Hematopoietic multipotent progenitor cell treated with erythropoietin and hydrocortisone succinate and interleukin-3 and kit ligand, for 8 days (in vitro differentiated cells): ENCODE results near the gene LOXL1.

ENCODE experiments used
- DNase-seq: peaks from one replicate; pipeline ENCODE4 v3.0.0-alpha.2; 2015

LOXL1 gene

DNA sequence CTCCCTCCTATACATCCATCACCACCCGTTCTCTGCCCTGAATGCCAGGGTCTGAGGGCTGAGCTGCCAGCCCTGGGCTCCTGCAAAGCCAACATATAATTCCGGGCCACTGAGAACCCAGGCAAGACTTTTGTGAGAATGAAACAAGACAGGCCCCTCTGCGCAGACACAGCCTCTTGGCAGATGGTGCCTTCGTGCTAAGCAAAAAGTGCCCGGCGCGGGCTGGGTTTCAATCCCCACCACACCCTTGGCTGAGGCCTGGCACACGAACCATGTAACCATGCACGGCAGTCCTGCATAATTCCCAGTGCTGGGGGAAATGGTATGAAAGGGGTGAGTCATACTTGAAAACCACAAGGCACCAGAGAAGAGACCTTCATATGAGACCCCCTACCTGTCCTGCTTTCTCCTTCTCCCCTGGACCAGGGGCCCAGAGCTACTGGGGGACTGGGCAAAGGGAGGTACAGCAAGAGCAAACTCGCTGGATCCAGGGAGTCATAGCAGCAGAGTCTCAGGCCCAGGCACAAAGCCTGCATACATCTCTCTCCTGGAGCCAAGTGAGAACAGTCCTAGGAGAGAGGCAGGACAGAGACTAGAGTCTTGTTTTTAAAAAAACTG lies 26.1 kb upstream of the LOXL1 start:
- DNase-seq: no peak

DNA sequence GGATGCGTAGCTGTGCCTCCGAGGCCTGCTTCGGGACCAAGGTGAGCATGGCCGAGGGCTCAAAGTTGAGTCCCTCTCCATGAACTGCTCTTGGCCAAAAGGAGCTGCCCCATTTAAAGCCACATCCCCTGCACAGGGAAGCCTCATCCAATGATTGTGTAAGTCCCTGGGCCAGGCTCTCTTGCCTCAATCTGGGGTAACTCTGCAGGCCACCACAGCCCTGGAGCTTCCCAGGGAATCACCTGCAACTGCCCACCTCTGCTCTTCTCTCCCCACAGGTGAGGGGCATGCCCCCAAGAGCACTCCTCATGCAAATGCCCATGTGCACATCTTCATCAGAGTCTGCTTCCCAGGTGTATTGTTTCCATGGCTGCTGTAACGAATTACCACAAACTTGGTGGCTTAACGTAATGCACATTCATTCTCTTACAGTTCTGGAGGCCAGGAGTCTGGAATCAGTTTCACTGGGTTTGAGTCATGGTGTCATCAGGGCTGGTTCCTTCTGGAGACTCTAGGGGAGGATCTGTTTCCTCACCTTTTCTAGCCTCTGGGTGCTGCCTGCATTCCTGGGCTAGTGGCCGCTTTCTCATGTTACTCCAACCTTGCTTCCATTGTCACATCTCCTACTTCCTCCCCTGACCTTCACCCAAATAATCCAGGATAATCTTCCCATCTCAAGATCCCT lies 25.0 kb upstream of the LOXL1 start:
- DNase-seq: no peak

DNA sequence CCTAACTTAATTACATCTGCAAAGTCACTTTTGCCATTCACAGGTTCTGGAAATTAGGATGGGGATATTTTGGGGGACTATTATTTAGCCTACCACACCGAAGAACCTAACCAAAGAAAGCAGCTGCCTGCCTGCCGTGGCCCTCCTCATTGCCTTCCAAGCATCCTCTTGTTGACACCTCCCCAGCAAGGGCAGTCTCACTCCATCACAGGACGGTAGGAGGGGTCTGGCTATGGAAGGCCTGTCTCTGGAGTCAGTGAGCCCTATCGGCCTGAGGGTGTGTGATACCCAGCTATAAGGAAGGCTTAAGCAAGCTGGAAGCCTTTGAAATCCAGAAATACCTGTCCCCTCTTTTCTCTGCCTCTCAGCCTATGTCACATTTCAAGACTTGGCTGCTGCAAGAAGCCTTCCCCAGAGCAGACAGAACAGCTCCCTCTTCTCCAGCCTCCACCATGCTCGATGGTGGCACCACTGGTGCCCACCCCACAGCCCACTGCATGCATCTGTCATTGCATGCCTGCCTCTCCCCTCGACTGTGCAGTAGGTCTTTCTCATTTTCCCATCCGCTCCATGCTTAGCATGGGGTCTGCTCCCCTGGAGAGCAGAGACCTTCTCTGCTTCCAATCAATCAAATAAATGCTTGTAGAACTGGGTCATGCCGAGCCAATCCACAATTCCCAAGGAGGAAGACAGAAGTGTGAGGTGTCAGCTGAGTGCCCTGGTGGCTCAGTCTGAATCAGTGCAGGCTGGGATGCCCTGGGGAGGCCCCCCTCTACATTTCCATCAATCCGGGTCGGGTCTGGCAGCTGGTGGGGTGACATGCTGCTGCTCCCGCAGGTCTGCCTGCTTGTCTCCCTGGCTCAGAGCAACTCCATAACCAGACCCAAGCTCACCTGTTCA lies 23.9 kb upstream of the LOXL1 start:
- no peak for DNase-seq

DNA sequence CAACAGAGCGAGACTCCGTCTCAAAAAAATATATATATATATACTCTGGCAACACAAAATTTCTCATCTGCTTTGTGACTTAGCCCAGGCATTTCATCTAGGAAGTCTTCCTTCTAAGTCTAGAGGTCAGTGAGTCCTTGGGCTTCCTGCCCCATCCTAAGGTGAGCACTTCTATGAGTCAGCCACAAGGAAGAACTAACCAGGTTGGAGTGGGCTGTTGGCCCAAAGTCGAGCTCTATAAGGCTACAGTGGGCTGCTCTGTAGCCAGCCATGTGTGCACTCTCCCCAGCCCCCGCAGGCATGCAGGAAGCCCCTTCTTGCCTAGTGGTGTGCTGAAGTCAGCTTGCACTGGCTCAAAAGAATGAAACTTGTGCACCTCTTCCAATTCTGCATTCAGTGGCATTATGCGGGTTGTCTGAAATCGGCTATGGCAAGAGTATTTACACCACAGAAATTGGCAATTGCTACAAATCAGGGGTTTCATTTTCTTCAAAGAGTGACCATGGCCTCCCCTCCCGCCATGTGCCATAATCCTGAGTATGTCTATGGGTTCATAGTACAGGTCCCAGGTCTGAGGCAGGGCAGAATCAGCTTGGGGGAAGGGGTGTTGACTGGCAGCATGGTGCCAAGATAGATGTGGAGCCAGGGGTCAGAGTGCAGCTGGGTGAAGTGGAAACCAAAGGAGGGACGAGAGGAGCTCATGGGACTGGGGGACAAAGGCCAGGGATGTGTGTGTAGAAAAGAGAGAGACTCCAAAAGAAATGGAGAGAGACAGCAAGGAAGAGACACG lies 22.0 kb upstream of the LOXL1 start:
- DNase-seq: no peak

DNA sequence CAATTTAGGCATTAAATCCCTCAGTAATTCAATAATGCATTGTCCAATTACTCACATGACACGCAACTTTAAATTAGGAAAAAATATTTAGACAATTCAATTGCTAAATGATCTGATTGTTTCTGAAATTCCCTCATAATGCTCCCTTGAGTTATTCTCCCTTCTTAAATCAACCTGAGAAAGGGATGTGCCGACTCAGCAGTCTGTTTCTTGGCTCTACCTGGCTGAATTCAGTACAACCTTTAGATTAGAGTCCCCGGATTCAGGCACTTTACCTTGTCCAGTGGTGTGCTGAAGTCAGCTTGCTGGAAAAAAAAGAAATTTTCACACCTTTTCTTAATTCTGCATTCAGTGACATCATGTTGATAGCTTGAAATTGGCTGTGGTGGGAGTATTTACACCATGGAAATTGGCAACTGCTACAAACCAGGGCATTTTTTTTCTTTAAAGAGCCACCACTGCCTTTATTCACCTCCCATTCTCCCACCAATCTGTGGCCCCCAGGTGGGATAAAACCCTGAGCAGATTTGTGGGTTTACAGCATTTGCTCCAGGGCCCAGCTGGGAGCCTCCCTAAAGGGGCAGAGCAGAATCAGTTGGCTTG lies 20.9 kb upstream of the LOXL1 start:
- no peak for DNase-seq

DNA sequence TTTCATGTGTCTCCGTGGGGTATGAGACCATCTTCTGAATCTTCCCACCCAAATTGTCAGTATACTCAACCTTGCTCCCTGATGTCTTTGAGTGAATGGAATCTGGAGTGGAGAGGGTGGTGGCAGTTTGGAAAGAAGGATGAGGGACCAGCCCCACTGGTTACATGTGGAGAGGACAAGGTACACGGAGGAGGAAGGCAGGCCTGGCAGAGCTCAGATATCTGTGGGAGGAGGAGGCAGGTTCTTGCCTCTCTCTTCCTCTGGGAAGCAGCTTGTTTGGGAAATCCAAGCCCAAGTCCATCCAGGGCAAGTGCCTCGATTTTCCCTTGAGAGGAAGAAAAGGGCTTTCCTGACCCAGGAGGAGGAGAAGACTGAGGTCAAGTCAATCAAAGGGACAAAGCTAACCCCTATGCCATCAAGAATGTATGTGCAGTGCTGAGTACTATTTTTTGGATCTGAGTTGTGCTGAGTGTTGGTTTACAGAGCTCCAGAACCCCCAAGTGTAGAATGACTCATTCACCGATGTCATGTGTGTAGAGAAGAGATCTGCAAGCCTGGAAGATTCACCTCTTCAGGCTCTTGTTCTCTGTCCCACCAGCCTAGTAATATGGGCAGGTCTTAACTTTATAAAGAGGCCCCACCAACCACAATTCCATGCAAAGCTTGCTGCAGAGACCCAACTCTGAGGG lies 19.8 kb upstream of the LOXL1 start:
- no peak for DNase-seq

DNA sequence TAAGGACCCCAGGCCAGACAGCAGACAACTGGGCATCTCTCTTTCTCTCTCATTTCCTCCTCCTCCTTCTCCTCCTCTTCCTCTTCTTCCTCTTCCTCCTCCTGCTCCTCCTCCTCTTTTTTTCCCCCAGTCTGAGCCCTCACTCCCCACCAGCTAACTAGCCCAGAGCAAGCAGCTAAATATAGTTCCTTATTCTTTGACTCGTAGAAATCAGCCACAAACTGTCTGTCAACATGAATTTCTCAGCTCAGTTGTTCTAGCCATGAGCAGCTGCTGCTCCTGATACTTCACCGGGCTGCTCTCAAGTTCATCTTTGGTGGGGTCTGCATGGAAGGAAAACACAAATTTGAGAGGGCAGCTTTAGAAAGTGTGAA lies 19.2 kb upstream of the LOXL1 start:
- no peak for DNase-seq

DNA sequence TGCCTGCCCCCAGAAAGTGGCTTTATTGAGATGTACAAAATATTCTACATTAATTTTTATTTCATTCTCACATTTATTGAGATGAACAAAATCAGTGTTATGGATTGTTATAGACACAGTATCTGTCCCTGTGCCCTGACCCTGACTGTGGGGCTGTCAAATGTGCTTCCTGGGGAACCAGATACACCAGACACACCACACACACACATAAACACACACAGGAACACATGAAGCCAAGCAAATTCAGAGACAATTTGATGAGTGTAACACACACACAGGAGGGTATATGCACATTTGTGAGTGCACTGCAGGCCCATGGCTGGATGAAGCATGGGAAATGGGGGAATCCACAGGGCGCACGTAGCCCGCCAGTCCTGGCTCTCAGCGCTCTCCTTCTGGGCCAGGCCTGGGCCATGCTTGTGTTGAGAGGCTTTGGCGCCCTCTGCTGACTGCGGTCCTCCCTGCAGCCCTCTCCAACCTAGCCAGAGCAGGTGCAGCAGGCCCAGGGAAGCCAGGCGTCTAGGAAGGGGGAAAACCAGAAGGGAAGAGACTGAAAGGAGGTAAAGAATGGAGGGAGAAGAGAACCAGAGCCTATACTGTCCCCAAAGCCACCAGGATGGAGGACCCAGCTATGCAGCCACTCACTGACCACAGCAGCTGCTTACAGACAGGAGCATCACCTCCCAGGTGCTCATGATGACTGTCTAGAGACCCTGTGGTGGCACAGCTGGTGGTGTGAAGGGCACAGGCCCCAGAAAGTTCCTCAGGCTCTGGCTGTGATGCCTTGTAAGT lies 18.0 kb upstream of the LOXL1 start:
- DNase-seq: peak; percentile 60

DNA sequence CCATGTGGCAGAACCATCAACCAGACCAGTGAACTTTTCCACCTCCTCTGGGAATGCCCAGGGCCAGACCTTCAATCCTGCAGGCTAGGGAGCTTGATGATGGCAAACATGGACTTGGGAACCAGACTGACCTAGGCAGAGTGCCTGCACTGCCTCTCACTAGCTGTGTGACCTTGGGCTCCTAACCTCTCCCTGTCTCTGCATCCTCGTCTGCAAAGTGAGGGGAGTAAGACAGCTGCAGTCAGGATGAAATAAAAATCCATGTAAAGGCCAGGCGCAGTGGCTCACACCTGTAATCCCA lies 17.5 kb upstream of the LOXL1 start:
- no peak for DNase-seq

DNA sequence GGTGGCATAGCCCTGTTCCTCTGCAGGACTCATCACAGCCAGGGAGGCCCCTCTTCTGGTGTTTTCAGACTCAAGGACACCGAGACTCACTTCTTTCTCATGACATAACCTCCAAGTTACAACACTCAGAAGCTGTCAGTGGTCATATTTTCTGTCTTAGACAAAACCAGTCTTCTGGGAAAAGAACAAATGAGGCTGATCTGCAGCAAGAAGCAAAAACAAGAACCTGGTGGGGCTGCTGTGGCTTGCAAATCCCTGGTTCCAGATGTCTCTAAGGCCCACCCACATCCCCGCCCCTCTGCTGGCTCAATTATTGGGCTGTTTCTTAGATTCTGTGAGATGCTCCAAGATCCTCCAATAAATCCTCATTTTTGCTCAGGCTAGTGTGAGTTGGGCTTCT lies 16.6 kb upstream of the LOXL1 start:
- DNase-seq: no peak

DNA sequence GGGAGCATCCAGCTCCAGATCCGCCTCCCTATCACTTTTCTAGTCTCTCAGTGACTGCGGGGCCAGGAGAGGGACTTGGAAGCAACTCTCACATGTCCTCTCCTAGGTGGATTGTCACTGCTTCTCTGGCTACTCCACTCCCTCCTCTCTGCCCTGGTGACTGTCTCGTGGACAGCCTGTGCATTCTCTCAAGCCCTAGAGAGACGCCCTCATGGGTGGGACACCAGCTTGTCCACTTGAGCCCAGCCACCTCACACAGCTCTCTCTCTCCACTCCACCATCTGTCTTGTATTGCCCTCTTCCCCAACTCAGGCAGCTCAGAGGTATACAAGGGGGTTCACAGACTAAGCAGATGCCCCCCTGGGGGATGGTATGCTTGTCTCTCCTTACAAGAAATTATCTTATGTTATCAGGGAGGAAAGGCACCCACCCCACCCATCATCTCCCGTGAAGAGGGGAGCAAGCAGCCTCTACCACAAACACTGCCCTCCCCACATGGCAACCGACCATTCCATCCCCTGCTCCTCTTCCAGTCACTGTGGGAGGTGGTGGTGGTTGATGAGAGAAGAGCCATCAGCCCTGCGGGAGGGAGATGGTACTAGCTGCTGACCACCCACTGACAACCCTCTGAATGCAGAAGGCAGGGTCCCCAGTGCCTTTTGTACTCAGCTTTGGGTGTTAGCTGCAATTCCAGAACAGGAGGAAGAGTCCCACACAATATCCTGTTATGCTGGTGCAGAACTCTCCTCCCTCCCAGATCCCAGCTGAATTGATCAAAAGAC lies 15.5 kb upstream of the LOXL1 start:
- DNase-seq: no peak

DNA sequence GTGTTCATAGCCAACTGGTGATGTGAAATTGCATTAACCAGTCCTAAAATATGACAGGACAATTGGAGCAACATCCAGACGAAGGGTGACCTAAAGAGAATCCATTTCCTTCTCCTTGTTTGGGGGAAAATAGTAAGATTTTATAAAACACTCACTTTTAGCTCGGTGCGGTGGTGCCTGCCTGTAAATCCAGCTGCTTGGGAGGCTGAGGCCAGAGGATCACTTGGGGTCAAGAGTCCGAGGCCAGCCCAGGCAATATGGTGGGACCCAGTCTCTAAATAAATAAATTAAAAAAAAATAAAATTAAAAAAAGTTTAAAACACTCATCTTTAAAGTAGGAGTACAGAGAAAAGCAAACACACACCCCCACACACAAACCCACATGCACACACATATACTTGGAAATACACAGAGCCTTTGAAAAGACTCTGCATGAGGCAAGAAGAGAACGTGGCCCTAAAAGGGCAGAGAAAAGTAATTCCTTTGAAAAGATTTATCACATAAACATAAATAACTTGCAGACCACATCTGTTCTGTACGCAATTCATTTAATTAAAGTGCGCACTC lies 14.1 kb upstream of the LOXL1 start:
- DNase-seq: no peak

DNA sequence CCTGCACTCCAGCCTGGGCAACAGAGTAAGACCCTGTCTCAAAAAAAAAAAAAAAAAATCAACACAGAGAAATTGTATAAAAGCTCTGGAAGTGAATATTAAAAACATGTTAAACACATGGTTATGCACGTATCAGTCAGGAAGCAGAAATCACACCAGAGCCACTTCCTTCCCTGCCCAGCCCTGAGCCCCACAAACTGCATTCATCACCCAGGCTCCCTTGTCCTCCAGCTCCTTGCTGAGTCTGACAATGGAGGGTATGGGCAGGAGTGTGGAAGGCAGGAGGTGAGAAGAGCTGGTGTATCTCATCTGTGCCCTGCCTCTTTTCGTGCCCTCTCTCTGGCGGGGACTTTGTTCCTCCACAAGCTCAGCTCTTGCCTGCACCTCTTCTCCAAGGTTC lies 12.1 kb upstream of the LOXL1 start:
- DNase-seq: no peak

DNA sequence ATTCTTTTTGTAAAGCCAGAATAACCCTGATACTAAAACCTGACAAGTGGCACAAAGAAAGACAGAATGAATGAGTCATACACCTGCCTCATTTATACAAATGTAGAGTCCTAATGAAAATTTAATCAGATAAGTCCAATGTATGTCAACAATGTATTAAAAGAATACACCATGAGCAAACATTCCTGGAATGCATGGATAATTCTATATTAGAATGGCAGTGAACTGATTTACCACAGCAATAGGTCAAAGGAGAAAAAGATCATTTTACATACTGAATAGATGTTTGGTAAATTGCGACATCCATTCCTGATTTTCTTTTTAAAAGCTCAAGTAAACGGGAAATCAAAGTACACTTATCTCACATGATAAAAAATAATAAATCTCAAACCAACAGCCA lies 11.2 kb upstream of the LOXL1 start:
- no peak for DNase-seq

DNA sequence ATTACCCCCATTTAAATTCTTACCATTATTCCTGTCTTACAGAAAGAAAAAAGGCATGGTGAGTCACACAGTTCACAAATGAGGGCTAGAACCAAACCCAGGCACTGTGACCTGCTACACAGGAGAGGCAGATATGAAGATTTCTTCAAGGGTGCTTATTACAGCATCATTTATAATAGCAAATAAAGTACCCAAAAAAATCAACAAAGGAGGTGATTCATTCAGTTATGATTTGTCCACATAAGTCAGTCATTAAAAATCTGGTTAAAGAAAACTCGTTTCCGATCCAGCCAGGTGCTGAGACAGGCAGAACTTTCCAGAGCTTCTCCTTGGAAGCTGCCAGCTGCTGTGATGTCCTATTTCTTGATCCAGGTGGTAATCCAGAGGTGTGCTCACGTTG lies 7.5 kb upstream of the LOXL1 start:
- no peak for DNase-seq

DNA sequence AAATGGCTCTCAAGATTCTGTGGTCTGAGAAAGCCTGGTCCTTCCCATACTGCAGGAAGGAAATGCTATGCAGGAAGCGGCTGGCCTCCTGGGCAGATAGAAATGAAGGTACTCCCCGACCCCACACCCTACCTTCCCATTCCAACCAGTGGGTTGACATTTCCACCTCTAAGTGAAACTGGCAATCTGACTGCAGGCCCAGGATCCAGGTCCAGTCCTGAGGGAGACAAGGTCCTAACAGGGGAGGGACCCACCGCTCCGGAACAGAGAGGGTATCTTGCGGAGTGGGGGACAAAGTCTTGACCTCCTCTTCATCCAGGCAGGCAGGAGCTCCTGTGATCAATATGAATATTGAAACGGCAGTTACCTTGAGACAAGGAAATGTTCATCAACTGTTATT lies 6.6 kb upstream of the LOXL1 start:
- no peak for DNase-seq

DNA sequence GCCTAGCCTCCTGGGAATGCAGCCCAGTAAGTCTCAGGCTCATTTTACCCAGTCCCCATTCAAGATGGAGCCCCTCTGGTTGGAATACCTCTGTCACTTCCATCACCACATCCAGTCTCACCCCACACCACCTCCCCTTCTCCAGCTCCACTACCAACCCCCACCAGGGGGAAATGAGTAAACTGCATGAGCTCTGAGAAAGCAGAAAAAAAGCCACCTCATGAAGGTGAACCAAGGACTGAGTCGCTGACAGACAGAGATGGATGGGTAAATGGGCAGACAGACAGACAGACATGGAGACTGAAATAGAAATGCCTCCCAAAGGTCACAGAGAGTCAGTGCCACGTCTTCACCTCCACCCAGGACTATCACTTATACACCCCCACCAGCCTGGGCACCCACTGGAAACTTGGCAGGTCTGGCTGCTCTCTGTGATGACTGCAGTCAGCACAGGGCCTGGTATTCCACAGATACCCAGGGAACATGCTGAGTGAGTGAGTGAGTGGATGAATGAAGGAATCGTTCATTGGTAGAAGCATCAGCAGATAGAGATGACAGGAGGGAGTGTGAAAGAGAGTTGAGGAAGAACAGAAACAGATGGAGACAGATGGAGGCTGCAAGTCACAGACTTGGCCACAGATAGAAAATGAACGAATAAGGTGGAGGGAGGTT lies 4.9 kb upstream of the LOXL1 start:
- no peak for DNase-seq

DNA sequence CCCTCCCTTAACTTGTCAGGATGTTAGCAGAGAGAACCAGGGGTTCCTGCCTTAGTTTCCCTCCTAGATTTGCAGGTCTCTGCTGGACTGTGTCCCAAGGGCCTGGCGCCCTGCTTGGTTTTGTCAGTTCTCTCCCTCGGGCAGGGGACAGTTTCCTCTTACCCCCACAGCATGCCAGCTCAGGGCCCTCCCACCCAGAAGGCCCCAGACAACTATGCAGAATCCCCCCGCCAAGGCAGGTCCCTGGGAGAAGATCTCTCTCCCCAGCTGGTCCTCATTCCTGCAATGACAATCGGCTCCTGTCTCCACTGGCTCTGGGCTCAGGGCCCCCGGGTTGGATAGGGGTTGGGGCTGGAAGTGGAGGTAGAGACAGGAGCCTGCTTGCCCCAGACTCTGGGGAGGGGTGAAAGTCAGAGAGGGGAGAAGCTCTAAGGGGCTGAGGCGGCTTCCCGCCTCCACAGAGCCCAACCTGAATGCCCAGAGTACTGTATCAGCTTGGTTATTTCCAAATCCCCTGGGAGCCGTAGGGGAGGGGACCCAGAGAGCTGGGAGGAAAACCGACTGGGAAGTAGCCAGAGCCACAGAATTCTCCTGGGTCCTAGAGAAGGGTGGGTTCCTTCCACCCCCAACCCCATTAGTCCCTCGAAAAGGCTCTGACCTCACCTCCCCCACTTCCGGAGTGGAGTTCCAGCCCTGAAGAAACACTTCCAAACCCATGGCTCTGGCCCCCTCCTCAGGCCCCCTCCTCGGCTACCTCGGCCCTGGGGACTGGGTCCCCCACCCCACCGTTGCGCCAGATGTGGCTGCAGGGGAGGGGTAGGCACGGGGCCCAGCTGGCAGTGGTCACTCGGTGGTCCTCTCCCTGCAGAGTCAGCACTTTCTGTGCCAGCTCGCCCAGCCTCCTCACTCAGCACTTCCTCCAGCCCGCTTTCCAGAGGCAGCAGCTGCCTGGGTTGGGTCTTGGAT lies 3.8 kb upstream of the LOXL1 start:
- DNase-seq: no peak

DNA sequence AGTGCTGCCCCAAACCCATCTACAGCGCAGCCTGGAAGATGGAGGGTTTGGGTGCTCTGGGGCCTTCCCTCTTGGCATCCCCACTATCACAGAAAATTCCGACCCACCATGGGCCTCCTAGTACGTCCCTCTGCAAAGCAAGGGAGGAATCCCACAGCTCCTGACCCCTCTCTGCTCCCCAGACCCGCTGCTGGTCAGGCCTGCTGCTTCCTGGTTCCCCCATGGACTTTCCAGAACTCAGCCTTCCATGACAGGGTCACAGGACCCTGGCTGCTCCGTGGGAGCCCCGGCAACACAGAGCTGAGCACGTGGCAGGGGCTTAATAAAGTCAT lies 3.1 kb upstream of the LOXL1 start:
- DNase-seq: no peak
